Neural cell (in vitro differentiated cells): ENCODE results near the gene ZNF750. TPM values are rescaled to one million over a fixed set of nuclear protein-coding genes. Genes with fewer than 3 reads are reported as not detected.
A peak's percentile ranks its signal among the peaks of the same experiment; 100 is the strongest.

Experiments
- H2AFZ ChIP-seq: fragments of 200-600, 300-800 bp; sonication (generic), shearing (Covaris generic); 2 replicates; pipeline ENCODE4 v1.6.0; 2014; ENCODE audit warnings: low read depth, mild to moderate bottlenecking, antibody characterized with exemption, low read length, moderate library complexity
- H3F3A ChIP-seq: fragments of 200-600 bp; shearing (Covaris generic); 2 replicates; pipeline ENCODE4 v1.6.1; 2016; ENCODE audit warnings: mild to moderate bottlenecking, moderate library complexity, mixed read lengths, antibody characterized with exemption, low read length; ENCODE audit not compliant: insufficient read depth, poor library complexity, severe bottlenecking
- H3K27ac ChIP-seq: fragments of 200-600, 300-800 bp; sonication (generic), shearing (Covaris generic); 2 replicates; pipeline ENCODE4 v1.5.1; 2014; ENCODE audit warnings: mild to moderate bottlenecking, low read length, moderate library complexity
- H3K27me3 ChIP-seq: fragments of 300-800, 200-600 bp; sonication (generic), shearing (Covaris generic); 2 replicates; pipeline ENCODE4 v1.6.0; 2014; ENCODE audit warnings: mild to moderate bottlenecking, low read depth, low read length, moderate library complexity; ENCODE audit not compliant: insufficient read depth
- H3K36me3 ChIP-seq: fragments of 300-800, 200-600 bp; sonication (generic), shearing (Covaris generic); 2 replicates; pipeline ENCODE4 v1.5.1; 2014; ENCODE audit warnings: mild to moderate bottlenecking, antibody characterized with exemption, low read length, moderate library complexity; ENCODE audit not compliant: insufficient read depth
- H3K4me2 ChIP-seq: fragments of 300-800, 200-600 bp; sonication (generic), shearing (Covaris generic); 2 replicates; pipeline ENCODE4 v1.6.0; 2014; ENCODE audit warnings: mild to moderate bottlenecking, low read length
- H3K4me3 ChIP-seq: fragments of 300-800, 200-600 bp; sonication (generic), shearing (Covaris generic); 2 replicates; pipeline ENCODE4 v1.5.1; 2014; ENCODE audit warnings: mild to moderate bottlenecking, low read length, moderate library complexity
- H3K79me2 ChIP-seq: fragments of 200-600 bp; shearing (Covaris generic); replicated peaks from 2 replicates; pipeline ENCODE4 v1.6.0; 2014; ENCODE audit warnings: mild to moderate bottlenecking, low read length, moderate library complexity; ENCODE audit not compliant: insufficient read depth
- H3K9ac ChIP-seq: fragments of 300-800, 200-600 bp; sonication (generic), shearing (Covaris generic); 2 replicates; pipeline ENCODE4 v1.6.1; 2016; ENCODE audit warnings: mild to moderate bottlenecking, low read length, mixed read lengths
- H3K9me2 ChIP-seq: fragments of 200-600 bp; shearing (Covaris generic); 2 replicates; pipeline ENCODE4 v1.6.1; 2016; ENCODE audit warnings: mild to moderate bottlenecking, low read length, mixed read lengths; ENCODE audit not compliant: insufficient read depth
- H3K9me3 ChIP-seq: fragments of 200-600, 300-800 bp; sonication (generic), shearing (Covaris generic); 2 replicates; pipeline ENCODE4 v1.6.1; 2016; ENCODE audit warnings: mild to moderate bottlenecking, mixed run types, low read length, moderate library complexity, mixed read lengths
- H4K20me1 ChIP-seq: fragments of 200-600 bp; shearing (Covaris generic); 2 replicates; pipeline ENCODE4 v1.6.1; 2016; ENCODE audit warnings: mild to moderate bottlenecking, mixed run types; ENCODE audit not compliant: insufficient read depth
- CTCF ChIP-seq: fragments of 450-650 bp; IDR thresholded peaks from 2 replicates; pipeline ENCODE4 v1.5.1; 2014; ENCODE audit warnings: antibody characterized with exemption, mild to moderate bottlenecking, moderate library complexity; ENCODE audit not compliant: poor library complexity, severe bottlenecking
- EP300 ChIP-seq: fragments of 450-650 bp; conservative IDR thresholded peaks from 2 replicates; pipeline ENCODE4 v1.6.1; 2014; ENCODE audit warnings: antibody characterized with exemption, mild to moderate bottlenecking, moderate library complexity; ENCODE audit not compliant: poor library complexity, severe bottlenecking
- EZH2 ChIP-seq: fragments of 200-600, 300-800 bp; shearing (Covaris generic), sonication (generic); IDR thresholded peaks from 2 replicates; pipeline ENCODE4 v1.6.1; 2014; ENCODE audit warnings: antibody characterized with exemption, low read length, borderline replicate concordance, mild to moderate bottlenecking; ENCODE audit not compliant: insufficient read depth, poor library complexity, severe bottlenecking
- MXI1 ChIP-seq: fragments of 450-650 bp; conservative IDR thresholded peaks from 2 replicates; pipeline ENCODE4 v1.6.1; 2014; ENCODE audit warnings: antibody characterized with exemption, mild to moderate bottlenecking; ENCODE audit not compliant: poor library complexity, severe bottlenecking
- POLR2AphosphoS5 ChIP-seq: IDR thresholded peaks from 2 replicates; pipeline ENCODE4 v1.6.1; 2012
- RAD21 ChIP-seq: fragments of 450-650 bp; conservative IDR thresholded peaks from 2 replicates; pipeline ENCODE4 v1.6.1; 2014; ENCODE audit warnings: antibody characterized with exemption, mild to moderate bottlenecking, moderate library complexity
- SMC3 ChIP-seq: fragments of 450-650 bp; conservative IDR thresholded peaks from 2 replicates; pipeline ENCODE4 v1.6.1; 2014; ENCODE audit warnings: antibody characterized with exemption, mild to moderate bottlenecking, moderate library complexity; ENCODE audit not compliant: poor library complexity
- TAF1 ChIP-seq: IDR thresholded peaks from 2 replicates; pipeline ENCODE4 v1.6.1; 2012; ENCODE audit warnings: low read depth
- polyA plus RNA-seq: library from polyadenylated mRNA; depleted of rRNA; stranded (reverse); fragments of >200 nt; gene quantifications from 2 replicates; pipeline ENCODE4 v1.2.3, GENCODE V29; 2014
- TF ChIP-seq, protein P1 (sequence below): IDR thresholded peaks from 2 replicates; pipeline ENCODE4 v1.6.1; 2012; ENCODE audit warnings: borderline replicate concordance

Gene ZNF750
- polyA plus RNA-seq, 1 donor from 2014 or later, result not detected

DNA sequence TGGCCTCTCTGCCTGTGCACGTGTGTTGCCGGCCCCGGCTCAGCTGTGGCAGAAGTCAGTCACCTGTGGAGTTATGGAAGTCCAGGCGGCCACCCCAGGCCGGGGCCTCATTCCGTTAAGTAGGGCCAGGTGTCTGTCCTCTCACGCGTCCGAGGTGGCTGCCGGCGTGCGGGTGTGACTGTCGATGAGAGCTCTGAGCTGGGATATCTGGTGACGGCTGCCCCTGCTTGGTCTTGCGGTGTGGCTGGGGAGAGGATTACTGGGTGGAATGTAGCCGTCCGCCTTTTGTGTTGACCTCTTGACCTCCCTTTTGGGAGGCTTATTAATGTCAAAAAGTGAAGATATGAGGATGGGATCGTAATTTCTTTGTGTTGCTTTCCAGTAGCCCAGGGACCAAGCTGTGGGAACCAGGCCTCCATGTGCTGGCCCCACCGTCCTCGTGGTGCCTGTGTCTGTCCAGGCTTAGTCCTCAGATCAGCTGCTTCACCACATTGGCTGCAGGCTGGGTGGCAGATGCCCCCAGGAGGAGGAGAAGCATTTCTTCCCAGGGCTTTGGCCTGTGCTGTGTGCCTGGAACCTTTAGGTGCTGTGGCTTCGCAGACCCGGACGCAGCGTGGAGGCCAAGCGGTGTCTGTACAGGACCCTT lies 23.0 kb upstream of the ZNF750 start:
- H4K20me1 ChIP-seq, result no peaks in the 10 kb centered on the region
- H2AFZ ChIP-seq, result no peak overlapping the region
- H3K79me2 ChIP-seq, result no peaks in the 10 kb centered on the region
- no peak overlapping the region for H3K9ac ChIP-seq
- no peak overlapping the region for H3K4me3 ChIP-seq
- H3K9me2 ChIP-seq, result no peaks in the 10 kb centered on the region
- H3K27ac ChIP-seq, result peak overlapping the region; percentile 48
- H3K4me2 ChIP-seq, result no peak overlapping the region
- TF ChIP-seq EP300 (no peak), CTCF (no peak), SMC3 (no peak), RAD21 (no peak), POLR2AphosphoS5 (no peak), EZH2 (no peak), TAF1 (no peak)
- TF ChIP-seq, protein P1, sequence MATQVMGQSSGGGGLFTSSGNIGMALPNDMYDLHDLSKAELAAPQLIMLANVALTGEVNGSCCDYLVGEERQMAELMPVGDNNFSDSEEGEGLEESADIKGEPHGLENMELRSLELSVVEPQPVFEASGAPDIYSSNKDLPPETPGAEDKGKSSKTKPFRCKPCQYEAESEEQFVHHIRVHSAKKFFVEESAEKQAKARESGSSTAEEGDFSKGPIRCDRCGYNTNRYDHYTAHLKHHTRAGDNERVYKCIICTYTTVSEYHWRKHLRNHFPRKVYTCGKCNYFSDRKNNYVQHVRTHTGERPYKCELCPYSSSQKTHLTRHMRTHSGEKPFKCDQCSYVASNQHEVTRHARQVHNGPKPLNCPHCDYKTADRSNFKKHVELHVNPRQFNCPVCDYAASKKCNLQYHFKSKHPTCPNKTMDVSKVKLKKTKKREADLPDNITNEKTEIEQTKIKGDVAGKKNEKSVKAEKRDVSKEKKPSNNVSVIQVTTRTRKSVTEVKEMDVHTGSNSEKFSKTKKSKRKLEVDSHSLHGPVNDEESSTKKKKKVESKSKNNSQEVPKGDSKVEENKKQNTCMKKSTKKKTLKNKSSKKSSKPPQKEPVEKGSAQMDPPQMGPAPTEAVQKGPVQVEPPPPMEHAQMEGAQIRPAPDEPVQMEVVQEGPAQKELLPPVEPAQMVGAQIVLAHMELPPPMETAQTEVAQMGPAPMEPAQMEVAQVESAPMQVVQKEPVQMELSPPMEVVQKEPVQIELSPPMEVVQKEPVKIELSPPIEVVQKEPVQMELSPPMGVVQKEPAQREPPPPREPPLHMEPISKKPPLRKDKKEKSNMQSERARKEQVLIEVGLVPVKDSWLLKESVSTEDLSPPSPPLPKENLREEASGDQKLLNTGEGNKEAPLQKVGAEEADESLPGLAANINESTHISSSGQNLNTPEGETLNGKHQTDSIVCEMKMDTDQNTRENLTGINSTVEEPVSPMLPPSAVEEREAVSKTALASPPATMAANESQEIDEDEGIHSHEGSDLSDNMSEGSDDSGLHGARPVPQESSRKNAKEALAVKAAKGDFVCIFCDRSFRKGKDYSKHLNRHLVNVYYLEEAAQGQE, result no peak
- no peaks in the 10 kb centered on the region for H3K36me3 ChIP-seq
- H3F3A ChIP-seq, result peaks cover 6% of the 10 kb centered on the region
- H3K9me3 ChIP-seq, result no peaks in the 10 kb centered on the region
- H3K27me3 ChIP-seq, result no peaks in the 10 kb centered on the region

DNA sequence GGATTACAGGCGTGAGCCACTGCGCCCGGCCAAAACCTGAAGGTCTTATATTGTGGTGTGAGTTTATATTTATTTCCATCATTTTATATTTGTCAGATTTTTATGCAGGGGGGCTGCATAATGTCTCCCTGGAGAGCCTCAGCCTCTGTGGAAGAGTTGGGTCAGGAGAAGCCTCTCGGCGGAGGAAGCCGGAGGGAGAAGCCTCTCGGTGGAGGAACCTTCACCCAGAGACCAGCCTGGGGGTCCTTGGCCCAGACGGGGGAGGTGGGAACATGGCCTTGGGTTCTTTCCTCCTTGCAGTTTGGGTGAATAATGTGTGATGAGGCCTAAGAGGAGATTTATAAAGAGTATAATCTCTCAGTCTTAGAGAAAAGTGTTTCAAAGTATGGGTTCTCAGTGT lies 22.4 kb upstream of the ZNF750 start:
- Histone ChIP-seq H3K79me2 (no peaks in the 10 kb centered on the region), H4K20me1 (no peaks in the 10 kb centered on the region), H3K27ac (no peak overlapping the region), H3K9me2 (no peaks in the 10 kb centered on the region), H3F3A (peaks cover 6% of the 10 kb centered on the region), H3K9me3 (no peaks in the 10 kb centered on the region), H3K4me3 (no peak overlapping the region), H3K36me3 (peaks cover 2% of the 10 kb centered on the region), H3K4me2 (no peak overlapping the region), H3K27me3 (no peaks in the 10 kb centered on the region), H2AFZ (no peak overlapping the region), H3K9ac (no peak overlapping the region)
- no peak for TF ChIP-seq EZH2
- no peak for TF ChIP-seq SMC3
- no peak for TF ChIP-seq MXI1
- no peak for TF ChIP-seq TAF1
- no peak for TF ChIP-seq CTCF
- TF ChIP-seq, protein P1, result no peak
- no peak for TF ChIP-seq EP300
